T-cell (primary cell): ENCODE data around the gene CUL5. TPM values are rescaled to one million over a fixed set of nuclear protein-coding genes. Genes with fewer than 3 reads are reported as not detected.
A peak's percentile ranks its signal among the peaks of the same experiment; 100 is the strongest.

Source experiments
- ATAC-seq, 4 experiments: fragments of 200-7000 bp in 3 of 4; fragments of 150-1000 bp in 1 of 4; cut with Tn5 transposase; replicated peaks in 1 of 4; 1 replicate in 3 of 4; 2 replicates in 1 of 4; pipeline ENCODE4 v1.10.0; 2021; ENCODE audit warnings: moderate library complexity in 3 of 4, mild to moderate bottlenecking in 2 of 4, moderate number of reproducible peaks in 1 of 4
- CTCF ChIA-PET, 2 donors: fragments of 300-600 bp; sonication (Branson Sonifier 250); formaldehyde crosslinking; loops; one replicate each; lab custom pipeline; 2022; ENCODE audit warnings: antibody characterized with exemption in 2 of 2; lab: Charles Lee
- POLR2A ChIA-PET, 2 donors: fragments of 300-600 bp; sonication (Branson Sonifier 250); formaldehyde crosslinking; loops; one replicate each; lab custom pipeline; 2022; ENCODE audit warnings: antibody characterized with exemption in 2 of 2; lab: Charles Lee
- DNase-seq, 35 experiments: peaks; one replicate each; pipeline versions ENCODE4 v3.0.0 to v3.0.0-alpha.2; 2013 to 2023
- H3K27ac ChIP-seq: one replicate; pipeline ENCODE4 v1.5.1; 2013; ENCODE audit warnings: low read length
- H3K27me3 ChIP-seq, 2 experiments: replicated peaks in 1 of 2; 1 replicate in 1 of 2; 2 replicates in 1 of 2; pipeline versions ENCODE4 v1.6.1 to v1.7.0; 2013; ENCODE audit warnings: low read length in 1 of 2, mixed read lengths in 1 of 2; ENCODE audit not compliant: control insufficient read depth in 2 of 2, insufficient read depth in 2 of 2; ENCODE audit errors: extremely low read depth in 1 of 2
- H3K36me3 ChIP-seq, 2 donors: 1 replicate in 1 of 2; 2 replicates in 1 of 2; pipeline versions ENCODE4 v1.6.1 to v1.7.0; 2013; ENCODE audit warnings: low read length in 1 of 2; ENCODE audit not compliant: control insufficient read depth in 2 of 2, insufficient read depth in 1 of 2; ENCODE audit errors: extremely low read depth in 1 of 2
- H3K4me1 ChIP-seq, 2 experiments: 1 replicate in 1 of 2; 2 replicates in 1 of 2; pipeline versions ENCODE4 v1.6.1 to v1.7.0; 2013; ENCODE audit warnings: low read length in 2 of 2, mixed read lengths in 1 of 2; ENCODE audit not compliant: insufficient read depth in 2 of 2, control insufficient read depth in 1 of 2; ENCODE audit errors: extremely low read depth in 1 of 2
- H3K4me3 ChIP-seq, 2 donors: 1 replicate in 1 of 2; 2 replicates in 1 of 2; pipeline versions ENCODE4 v1.5.1 to v1.7.0; 2013; ENCODE audit warnings: mild to moderate bottlenecking in 2 of 2, low read length in 1 of 2, moderate library complexity in 1 of 2; ENCODE audit not compliant: control insufficient read depth in 1 of 2; ENCODE audit errors: extremely low read depth in 1 of 2
- H3K9me3 ChIP-seq: 2 replicates; pipeline ENCODE4 v1.7.0; 2013
- H3K27ac Mint-ChIP-seq, 2 donors: one replicate each; pipeline ENCODE4 v1.8.0; 2020 to 2021; ENCODE audit warnings: mild to moderate bottlenecking in 2 of 2, mixed read lengths in 2 of 2
- H3K27me3 Mint-ChIP-seq, 2 donors: one replicate each; pipeline ENCODE4 v1.8.0; 2021 to 2022; ENCODE audit warnings: mixed read lengths in 2 of 2
- H3K36me3 Mint-ChIP-seq: one replicate; pipeline ENCODE4 v1.8.0; 2021; ENCODE audit warnings: mixed read lengths
- H3K4me1 Mint-ChIP-seq, 3 donors: one replicate each; pipeline ENCODE4 v1.8.0; 2020 to 2022; ENCODE audit warnings: mixed read lengths in 3 of 3, mild to moderate bottlenecking in 1 of 3
- H3K4me3 Mint-ChIP-seq, 3 donors: one replicate each; pipeline ENCODE4 v1.8.0; 2020 to 2022; ENCODE audit warnings: mild to moderate bottlenecking in 3 of 3, mixed read lengths in 3 of 3, moderate library complexity in 3 of 3
- H3K9me3 Mint-ChIP-seq, 3 donors: one replicate each; pipeline ENCODE4 v1.8.0; 2020 to 2022; ENCODE audit warnings: mixed read lengths in 3 of 3
- WGBS: methylation state at CpG from one replicate; pipeline ENCODE4 v1.1.5; 2013; ENCODE audit warnings: missing lambda C conversion rate; ENCODE audit not compliant: insufficient coverage; 5-methylcytosine and 5-hydroxymethylcytosine counted together
- total RNA-seq, 35 experiments: library from RNA in 6 of 35; stranded (reverse) in 6 of 35; fragments of 120-200 nt in 1 of 35; gene quantifications; one replicate each; pipeline versions ENCODE4 v1.2.1 to v1.2.4 and lab custom pipeline; 2013 to 2026

Gene CUL5
- total RNA-seq, 5 donors from 2014 or later (not counting 1 experiment from before 2014, with no cell fraction given): 36.2 to 50.6 (median 42.7) TPM

DNA sequence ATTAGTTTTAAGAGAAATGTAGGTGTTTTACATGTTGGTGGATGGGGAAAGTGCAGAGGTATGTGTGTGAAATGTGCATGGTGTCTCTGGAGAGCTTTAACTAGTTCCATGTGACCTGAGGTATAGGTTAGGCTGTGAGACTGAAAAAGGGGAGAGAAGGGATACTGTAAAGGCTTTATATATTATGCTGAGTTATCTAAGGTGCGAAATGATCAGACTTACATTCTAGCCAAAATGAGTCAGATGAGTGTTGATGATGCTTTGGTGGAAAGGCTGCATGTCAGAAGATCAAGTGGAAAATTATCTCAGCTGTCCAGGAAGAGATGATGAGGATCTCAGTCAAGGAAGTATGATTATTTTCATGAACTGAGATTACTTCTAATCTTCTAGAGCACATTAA is 128.5 kb downstream of the CUL5 start:
- CTCF ChIA-PET: no interaction called here
- no peaks in the 10 kb centered on the region for H3K27me3 Mint-ChIP-seq

DNA sequence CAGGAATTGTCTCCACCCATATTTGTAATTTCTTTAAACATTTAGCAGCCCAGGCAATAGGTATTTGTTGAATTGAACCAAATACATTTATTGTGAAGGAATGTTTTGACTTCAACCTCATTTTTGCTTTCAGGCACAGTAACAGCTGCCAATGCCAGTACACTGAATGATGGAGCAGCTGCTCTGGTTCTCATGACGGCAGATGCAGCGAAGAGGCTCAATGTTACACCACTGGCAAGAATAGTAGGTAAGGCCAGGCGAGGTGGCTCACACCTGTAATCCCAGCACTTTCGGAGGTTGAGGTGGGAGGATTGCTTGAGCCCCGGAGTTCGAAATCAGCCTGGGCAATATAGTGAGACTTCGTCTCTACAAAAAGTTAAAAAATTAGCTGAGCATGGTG is 133.6 kb downstream of the CUL5 start:
- CTCF ChIA-PET: interaction anchor here in 1 of 2 donors (0.6 kb wide), 1 partner anchor 8 kb away, joined by 5 read pairs; no protein-coding TSS in a partner anchor
- Mint-ChIP-seq H3K27me3 (no peaks in the 10 kb centered on the region), H3K36me3 (peaks cover 61% of the 10 kb centered on the region), H3K9me3 (no peaks in the 10 kb centered on the region), H3K4me1 (peaks cover 13 to 18% (median 16%) of the 10 kb centered on the region in 3 donors), H3K4me3 (no peak overlapping the region), H3K27ac (no peak overlapping the region)
- no peaks in the 10 kb centered on the region for H3K9me3 ChIP-seq
- ATAC-seq (no peak), DNase-seq (no peak)
- 94% methylated on average over 7 of the region's 7 CpGs for WGBS
- peaks cover 10 to 64% of the 10 kb centered on the region in 2 donors for H3K36me3 ChIP-seq
- H3K27me3 ChIP-seq: no peaks in the 10 kb centered on the region
- H3K4me3 ChIP-seq: no peak overlapping the region
- POLR2A ChIA-PET: interaction anchor here in 1 of 2 donors (0.7 kb wide), 1 partner anchor 16 kb away, joined by 3 read pairs; no protein-coding TSS in a partner anchor
- no peaks in the 10 kb centered on the region for H3K4me1 ChIP-seq
- H3K27ac ChIP-seq: no peak overlapping the region

More for the DNA sequence above, 128.5 kb downstream of the CUL5 start:
- H3K4me1 ChIP-seq: no peaks in the 10 kb centered on the region
- no peak overlapping the region for H3K4me3 ChIP-seq
- H3K9me3 ChIP-seq: no peaks in the 10 kb centered on the region
- POLR2A ChIA-PET: interaction anchor here in 1 of 2 donors (0.6 kb wide), 1 partner anchor 10 kb away, joined by 6 read pairs; no protein-coding TSS in a partner anchor
- H3K27me3 ChIP-seq: no peaks in the 10 kb centered on the region
- DNase-seq (no peak), ATAC-seq (no peak)
- 82% methylated on average over 1 of the region's 1 CpG for WGBS
- peaks cover 0 to 30% of the 10 kb centered on the region in 2 donors for H3K36me3 ChIP-seq
- peak overlapping the region; percentile 23 for H3K27ac ChIP-seq
- peaks cover 4 to 15% (median 12%) of the 10 kb centered on the region in 3 donors for H3K4me1 Mint-ChIP-seq
- H3K27ac Mint-ChIP-seq: peak overlapping the region; percentile 61 to 62
- H3K36me3 Mint-ChIP-seq: peaks cover 36% of the 10 kb centered on the region
- no peak overlapping the region for H3K4me3 Mint-ChIP-seq
- H3K9me3 Mint-ChIP-seq: no peaks in the 10 kb centered on the region

DNA sequence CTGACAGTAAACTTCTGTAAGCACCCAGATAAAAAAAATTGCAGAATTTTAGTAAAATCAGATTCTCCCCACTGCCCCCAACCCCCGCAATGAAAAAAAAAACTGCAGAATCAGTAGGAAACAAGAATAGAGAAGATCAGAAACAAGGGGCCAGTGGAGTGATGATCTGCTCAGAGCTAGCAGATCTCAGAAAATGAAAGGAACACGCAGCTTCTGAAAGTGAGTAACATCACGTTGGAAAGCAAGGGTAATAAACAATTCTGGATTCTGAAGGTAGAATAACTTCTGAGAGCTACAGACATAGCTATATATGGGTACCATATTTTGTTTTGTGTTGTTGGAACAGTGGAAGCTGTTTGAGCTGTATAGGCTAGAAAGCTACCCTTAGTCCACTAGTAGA is 135.9 kb downstream of the CUL5 start:
- ChIA-PET POLR2A (interaction anchor here in 1 of 2 donors (0.6 to 1.3 kb wide), 2 partner anchors 10 to 594 kb away, joined by 4 to 9 read pairs; no protein-coding TSS in a partner anchor), CTCF (interaction anchor here (0.7 to 0.8 kb wide), 2 partner anchors 75 to 1610 kb away, joined by 3 to 7 read pairs; no protein-coding TSS in a partner anchor)
- ATAC-seq: no peak
- Mint-ChIP-seq H3K27ac (peak overlapping the region; percentile 80 to 85), H3K36me3 (peaks cover 75% of the 10 kb centered on the region), H3K9me3 (no peaks in the 10 kb centered on the region), H3K27me3 (no peaks in the 10 kb centered on the region), H3K4me1 (peaks cover 13 to 18% (median 15%) of the 10 kb centered on the region in 3 donors), H3K4me3 (no peak overlapping the region)
- WGBS: 51% methylated on average over 2 of the region's 3 CpGs
- H3K4me3 ChIP-seq: no peak overlapping the region
- no peaks in the 10 kb centered on the region for H3K27me3 ChIP-seq
- no peak overlapping the region for H3K27ac ChIP-seq
- no peaks in the 10 kb centered on the region for H3K9me3 ChIP-seq
- H3K36me3 ChIP-seq: peaks cover 19 to 78% of the 10 kb centered on the region in 2 donors
- no peaks in the 10 kb centered on the region for H3K4me1 ChIP-seq
- no peak for DNase-seq

DNA sequence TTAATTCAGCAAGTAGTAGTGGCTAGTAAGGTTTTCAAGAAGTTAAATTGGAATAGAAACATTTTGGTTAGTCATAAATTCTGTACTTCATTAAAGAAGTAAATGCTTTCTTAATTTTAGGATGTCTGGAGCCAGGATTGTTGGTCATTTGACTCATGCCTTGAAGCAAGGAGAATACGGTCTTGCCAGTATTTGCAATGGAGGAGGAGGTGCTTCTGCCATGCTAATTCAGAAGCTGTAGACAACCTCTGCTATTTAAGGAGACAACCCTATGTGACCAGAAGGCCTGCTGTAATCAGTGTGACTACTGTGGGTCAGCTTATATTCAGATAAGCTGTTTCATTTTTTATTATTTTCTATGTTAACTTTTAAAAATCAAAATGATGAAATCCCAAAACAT is 138.5 kb downstream of the CUL5 start:
- Mint-ChIP-seq H3K4me3 (no peak overlapping the region), H3K27me3 (no peaks in the 10 kb centered on the region), H3K27ac (no peak overlapping the region), H3K4me1 (peaks cover 11 to 18% (median 15%) of the 10 kb centered on the region in 3 donors), H3K9me3 (no peaks in the 10 kb centered on the region), H3K36me3 (peaks cover 74% of the 10 kb centered on the region)
- ChIA-PET POLR2A (no interaction called here), CTCF (interaction anchor here in 1 of 2 donors (0.6 kb wide), 1 partner anchor 736 kb away, joined by 3 read pairs; no protein-coding TSS in a partner anchor)
- Histone ChIP-seq H3K27me3 (no peaks in the 10 kb centered on the region), H3K4me3 (no peak overlapping the region), H3K27ac (no peak overlapping the region), H3K36me3 (peaks cover 19 to 91% of the 10 kb centered on the region in 2 donors), H3K9me3 (no peaks in the 10 kb centered on the region), H3K4me1 (no peaks in the 10 kb centered on the region)
- WGBS: no CpG with 5 or more reads among the region's 1 CpG
- DNase-seq (no peak), ATAC-seq (no peak)

DNA sequence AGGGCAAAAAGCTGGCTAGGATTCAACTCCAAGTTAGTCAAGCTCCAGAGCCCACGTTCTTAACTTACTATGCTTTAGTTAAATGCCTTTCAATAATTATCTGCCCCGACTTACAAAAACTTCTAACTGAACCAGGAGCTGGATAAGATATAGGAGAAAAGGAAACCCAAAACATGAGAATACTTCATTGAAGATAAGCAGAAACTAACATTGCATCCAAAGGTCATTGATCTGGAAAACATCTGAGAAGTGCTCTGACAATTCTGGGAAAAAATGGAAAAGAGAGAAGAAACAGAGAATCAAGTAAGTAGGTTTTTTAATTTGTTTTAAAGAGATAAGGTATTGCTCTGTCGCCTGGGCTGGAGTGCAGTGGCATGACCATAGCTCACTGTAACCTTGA is 139.9 kb downstream of the CUL5 start:
- ChIA-PET CTCF (interaction anchor here (0.9 to 1.0 kb wide), 2 partner anchors 30 to 104 kb away, joined by 3 read pairs; no protein-coding TSS in a partner anchor), POLR2A (interaction anchor here (0.7 kb wide), 2 partner anchors 178 to 696 kb away, joined by 5 read pairs; no protein-coding TSS in a partner anchor)
- Histone ChIP-seq H3K4me3 (no peak overlapping the region), H3K27me3 (no peaks in the 10 kb centered on the region), H3K27ac (no peak overlapping the region), H3K36me3 (peaks cover 19 to 81% of the 10 kb centered on the region in 2 donors), H3K4me1 (no peaks in the 10 kb centered on the region), H3K9me3 (no peaks in the 10 kb centered on the region)
- Mint-ChIP-seq H3K9me3 (no peaks in the 10 kb centered on the region), H3K4me1 (peaks cover 11 to 18% (median 15%) of the 10 kb centered on the region in 3 donors), H3K27me3 (no peaks in the 10 kb centered on the region), H3K4me3 (no peak overlapping the region), H3K27ac (no peak overlapping the region), H3K36me3 (peaks cover 68% of the 10 kb centered on the region)
- DNase-seq: no peak
- ATAC-seq: no peak
- WGBS: 100% methylated on average over 1 of the region's 3 CpGs

DNA sequence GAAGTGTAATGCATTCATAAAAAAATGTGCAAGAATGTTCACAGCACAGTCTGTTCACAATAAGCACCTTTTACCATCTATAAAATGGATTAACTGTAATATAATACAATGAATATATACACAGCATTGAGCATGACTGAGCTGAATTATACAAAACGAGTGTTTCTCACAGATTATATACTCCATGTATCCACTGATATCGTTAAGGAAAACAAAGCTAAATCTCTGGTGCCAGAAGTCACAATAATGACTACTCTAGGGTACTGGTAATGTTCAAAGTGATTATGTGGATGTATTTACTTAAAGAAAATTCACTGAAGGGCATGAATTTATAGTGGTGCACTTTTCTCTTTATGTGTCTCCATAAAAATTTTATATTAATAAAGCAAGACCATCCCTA is 145.9 kb downstream of the CUL5 start:
- no peaks in the 10 kb centered on the region for H3K27me3 ChIP-seq
- H3K9me3 ChIP-seq: no peaks in the 10 kb centered on the region
- no peak overlapping the region for H3K27ac ChIP-seq
- H3K36me3 Mint-ChIP-seq: peaks cover 39% of the 10 kb centered on the region
- no peak overlapping the region for H3K4me3 Mint-ChIP-seq
- H3K4me3 ChIP-seq: no peak overlapping the region
- peaks cover 5 to 10% (median 7%) of the 10 kb centered on the region in 3 donors for H3K4me1 Mint-ChIP-seq
- no peaks in the 10 kb centered on the region for H3K9me3 Mint-ChIP-seq
- peaks cover 4 to 59% of the 10 kb centered on the region in 2 donors for H3K36me3 ChIP-seq
- CTCF ChIA-PET: interaction anchor here in 1 of 2 donors (0.8 to 0.9 kb wide), 2 partner anchors 13 to 37 kb away, joined by 3 read pairs; no protein-coding TSS in a partner anchor
- ATAC-seq (no peak), DNase-seq (no peak)
- POLR2A ChIA-PET: interaction anchor here in 1 of 2 donors (1.2 kb wide), 1 partner anchor 11 kb away, joined by 4 read pairs; no protein-coding TSS in a partner anchor
- WGBS: no CpG with 5 or more reads among the region's 2 CpGs
- no peaks in the 10 kb centered on the region for H3K27me3 Mint-ChIP-seq
- H3K27ac Mint-ChIP-seq: no peak overlapping the region
- H3K4me1 ChIP-seq: no peaks in the 10 kb centered on the region
